Activated naive CD4-positive, alpha-beta T cell treated with anti-CD3 and anti-CD28 coated beads for 36 hours (primary cell): ENCODE results near the gene PRMT2. TPM values are rescaled to one million over a fixed set of nuclear protein-coding genes. Genes with fewer than 3 reads are reported as not detected.
"Not testable (repeated sequence)": the region's sequence is repeated elsewhere in the genome, so short reads cannot be mapped to it uniquely, and the experiment has no call there.

ENCODE experiments used
- CTCF ChIA-PET: fragments of 350-600 bp; sonication (Branson Sonifier 250); formaldehyde crosslinking; loops from one replicate; lab custom pipeline; 2021; ENCODE audit warnings: antibody characterized with exemption; lab: Charles Lee
- DNase-seq: peaks from one replicate; pipeline ENCODE4 v3.0.0-alpha.2; 2020
- H3K27ac Mint-ChIP-seq: one replicate; pipeline ENCODE4 v1.8.0; 2021; ENCODE audit warnings: mild to moderate bottlenecking, mixed read lengths
- H3K27me3 Mint-ChIP-seq: one replicate; pipeline ENCODE4 v1.8.0; 2021; ENCODE audit warnings: low read depth, mixed read lengths
- H3K36me3 Mint-ChIP-seq: one replicate; pipeline ENCODE4 v1.8.0; 2021; ENCODE audit warnings: low read depth, mixed read lengths
- H3K4me1 Mint-ChIP-seq: one replicate; pipeline ENCODE4 v1.8.0; 2021; ENCODE audit warnings: low read depth, mixed read lengths
- H3K4me3 Mint-ChIP-seq: one replicate; pipeline ENCODE4 v1.8.0; 2021; ENCODE audit warnings: mild to moderate bottlenecking, moderate library complexity, mixed read lengths
- H3K9me3 Mint-ChIP-seq: one replicate; pipeline ENCODE4 v1.8.0; 2021; ENCODE audit warnings: mixed read lengths
- intact Hi-C: fragments of 100-400 bp; cut with micrococcal nuclease; formaldehyde crosslinking; loops from one replicate; pipeline ENCODE4 v1.15.1; 2023
- total RNA-seq, 2 experiments: library from RNA; stranded (reverse); gene quantifications; one replicate each; pipeline ENCODE4 v1.2.3, GENCODE V29; 2021

The PRMT2 gene
- total RNA-seq, 2 experiments from 2014 or later, result 78.5 to 81.1 TPM

DNA sequence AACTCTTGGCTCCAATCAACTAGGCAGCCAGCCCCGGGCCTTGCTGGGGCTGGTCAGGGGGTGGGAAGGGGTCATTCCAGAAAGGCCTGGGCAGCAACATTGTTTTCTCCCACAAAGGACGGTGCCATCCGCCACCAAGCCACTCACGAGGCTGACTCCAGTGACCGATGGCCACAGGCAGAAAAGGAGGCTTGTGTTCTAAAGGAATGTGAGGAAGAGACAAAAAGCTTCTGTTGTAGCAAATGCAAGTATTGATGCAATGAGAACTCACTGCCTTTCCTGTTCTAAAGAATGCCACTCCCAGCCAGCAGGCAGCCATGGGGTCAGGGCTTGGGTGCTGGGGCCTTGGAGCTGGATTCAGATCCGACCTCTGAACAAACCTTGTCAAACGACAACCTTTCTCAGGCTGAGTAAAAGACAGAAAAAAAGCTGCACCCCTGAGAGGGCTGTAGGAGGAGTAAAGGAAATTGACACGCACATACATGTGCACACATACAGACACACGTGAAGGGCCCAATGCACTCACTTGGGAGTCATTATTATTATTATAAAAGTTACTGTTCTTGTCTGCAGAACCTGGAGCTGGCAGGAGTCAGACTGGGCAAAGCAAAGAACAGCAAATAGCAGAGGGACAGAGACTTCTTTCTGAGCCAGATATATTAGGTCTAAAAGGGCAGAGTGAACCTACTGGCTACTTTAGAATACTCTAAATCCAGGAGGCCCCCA is 13.9 kb upstream of the PRMT2 start:
- CTCF ChIA-PET, result interaction anchor here (1.0 to 1.5 kb wide), 4 partner anchors 16 to 161 kb away, joined by 3 to 5 read pairs (median 4); no protein-coding TSS in a partner anchor
- Mint-ChIP-seq H3K9me3 (peaks cover 11% of the 10 kb centered on the region), H3K36me3 (peaks cover 9% of the 10 kb centered on the region), H3K27ac (peak overlapping the region; percentile 80), H3K4me1 (peaks cover 51% of the 10 kb centered on the region), H3K4me3 (no peak overlapping the region), H3K27me3 (no peaks in the 10 kb centered on the region)
- intact Hi-C loops, result loop anchor here (1.0 kb wide), 1 partner anchor 12 kb away; no protein-coding TSS in a partner anchor
- peak; percentile 30 for DNase-seq

DNA sequence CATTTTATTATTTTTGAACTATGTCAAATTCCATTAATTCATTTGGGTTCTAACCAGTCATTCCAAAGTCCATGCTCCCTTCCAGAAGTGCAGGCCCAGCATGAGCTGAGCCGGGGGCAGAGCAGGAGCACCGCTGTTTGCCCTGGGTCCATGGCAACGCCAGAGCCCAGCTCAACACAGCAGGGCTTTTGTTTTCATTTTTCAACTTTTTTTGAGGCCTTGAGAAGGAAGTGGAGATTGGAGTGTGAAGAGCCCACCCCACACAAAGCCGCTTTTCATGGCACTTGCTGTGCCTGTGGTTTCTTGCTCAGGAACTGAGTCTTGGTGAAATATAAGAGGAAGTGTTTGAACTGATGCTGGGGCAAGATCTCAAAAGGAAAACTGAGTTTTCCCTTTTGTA is 13.2 kb upstream of the PRMT2 start:
- Mint-ChIP-seq H3K4me3 (peak overlapping the region; percentile 44), H3K9me3 (peaks cover 13% of the 10 kb centered on the region), H3K36me3 (peaks cover 10% of the 10 kb centered on the region), H3K4me1 (peaks cover 52% of the 10 kb centered on the region), H3K27me3 (no peaks in the 10 kb centered on the region), H3K27ac (peak overlapping the region; percentile 80)
- peak; percentile 51 for DNase-seq
- intact Hi-C loops, result loop anchor here (1.0 kb wide), 1 partner anchor 11 kb away; no protein-coding TSS in a partner anchor
- CTCF ChIA-PET, result interaction anchor here (1.0 to 1.5 kb wide), 3 partner anchors 15 to 162 kb away, joined by 3 to 5 read pairs (median 3); no protein-coding TSS in a partner anchor

DNA sequence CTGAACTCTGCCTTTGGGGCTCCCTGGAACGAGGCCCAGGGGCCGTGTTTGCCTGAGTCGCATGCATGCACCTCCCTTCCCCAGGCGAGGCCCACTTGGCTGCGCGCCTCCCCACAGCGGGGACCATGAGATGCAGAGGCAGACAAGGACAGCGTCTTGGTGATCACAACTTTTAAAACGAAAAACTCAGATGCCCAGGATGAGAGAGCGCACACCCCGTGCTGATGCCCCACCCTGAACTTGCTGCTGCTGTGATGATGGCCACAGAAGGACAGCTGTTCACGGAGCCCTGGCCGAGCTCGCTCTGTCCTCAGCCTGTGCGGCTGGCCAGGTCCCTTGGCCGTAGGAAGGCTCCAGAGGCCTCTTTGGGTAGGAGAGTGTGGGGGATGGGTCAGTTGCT is 11.4 kb upstream of the PRMT2 start:
- H3K27ac Mint-ChIP-seq, result no peak overlapping the region
- CTCF ChIA-PET, result no interaction called here
- intact Hi-C loops, result no loop called here
- no peak for DNase-seq
- H3K9me3 Mint-ChIP-seq, result peaks cover 13% of the 10 kb centered on the region
- peaks cover 10% of the 10 kb centered on the region for H3K36me3 Mint-ChIP-seq
- no peak overlapping the region for H3K4me3 Mint-ChIP-seq
- H3K27me3 Mint-ChIP-seq, result no peaks in the 10 kb centered on the region
- peaks cover 66% of the 10 kb centered on the region for H3K4me1 Mint-ChIP-seq

DNA sequence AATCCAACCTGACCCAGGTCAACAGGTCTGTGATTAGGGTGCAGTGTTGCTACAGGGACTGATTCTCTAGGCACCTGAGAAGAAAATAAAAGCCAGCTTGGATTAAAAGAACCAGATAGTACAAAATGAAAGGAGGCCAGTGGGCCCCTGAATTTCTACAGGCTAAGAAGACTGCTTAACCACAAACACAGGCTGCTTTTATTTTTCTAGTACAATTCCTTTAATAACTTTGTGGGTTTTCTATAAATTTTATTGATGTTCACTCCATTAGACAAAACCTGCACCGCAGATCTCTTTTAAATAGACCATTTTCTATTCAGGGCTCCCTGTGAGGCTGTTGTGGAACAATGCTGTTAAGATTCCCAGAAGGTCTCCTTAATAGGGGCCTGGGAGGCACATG is 9.7 kb upstream of the PRMT2 start:
- CTCF ChIA-PET, result no interaction called here
- Mint-ChIP-seq H3K4me3 (no peak overlapping the region), H3K27me3 (no peaks in the 10 kb centered on the region), H3K4me1 (peaks cover 62% of the 10 kb centered on the region), H3K9me3 (peaks cover 13% of the 10 kb centered on the region), H3K36me3 (peaks cover 10% of the 10 kb centered on the region), H3K27ac (peak overlapping the region; percentile 59)
- no peak for DNase-seq
- intact Hi-C loops, result no loop called here

- intact Hi-C loops, result no loop called here
- peak overlapping the region; percentile 28 for H3K4me3 Mint-ChIP-seq
- DNase-seq, result peak; percentile 43
- H3K4me1 Mint-ChIP-seq, result peaks cover 56% of the 10 kb centered on the region
- H3K9me3 Mint-ChIP-seq, result peaks cover 13% of the 10 kb centered on the region
- peak overlapping the region; percentile 82 for H3K27ac Mint-ChIP-seq
- H3K27me3 Mint-ChIP-seq, result no peaks in the 10 kb centered on the region
- H3K36me3 Mint-ChIP-seq, result peaks cover 10% of the 10 kb centered on the region
- CTCF ChIA-PET, result no interaction called here
Measured at GRCh38 chr21:46626536-46626935, 8.9 kb upstream of the PRMT2 start.

- Mint-ChIP-seq H3K36me3 (peaks cover 10% of the 10 kb centered on the region), H3K4me3 (peak overlapping the region; percentile 28), H3K4me1 (peaks cover 51% of the 10 kb centered on the region), H3K27ac (peak overlapping the region; percentile 82), H3K27me3 (no peaks in the 10 kb centered on the region), H3K9me3 (peaks cover 13% of the 10 kb centered on the region)
- CTCF ChIA-PET, result interaction anchor here (1.3 kb wide), 1 partner anchor 13 kb away, joined by 4 read pairs; no protein-coding TSS in a partner anchor
- intact Hi-C loops, result no loop called here
- DNase-seq, result no peak
Measured at GRCh38 chr21:46626975-46627501, 8.4 kb upstream of the PRMT2 start.

DNA sequence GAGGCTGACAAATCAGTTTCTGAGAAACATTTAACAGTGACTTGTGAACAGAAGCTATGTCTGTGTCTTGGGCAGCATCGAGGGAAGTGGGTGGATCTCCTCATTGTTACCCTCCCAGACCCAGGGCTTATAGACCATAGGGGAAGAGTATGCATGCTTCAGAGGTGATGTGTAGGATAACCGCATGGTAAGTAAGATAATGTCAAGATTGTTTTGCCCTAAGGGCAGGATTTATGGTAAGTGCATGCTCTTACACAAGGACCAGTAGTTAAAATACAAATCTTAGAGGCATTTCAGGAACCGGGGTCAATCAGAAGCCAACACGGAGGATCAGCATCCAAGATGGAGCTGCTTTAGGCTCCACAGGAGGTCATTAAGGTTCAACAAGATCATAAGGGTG is 7.7 kb upstream of the PRMT2 start:
- peaks cover 10% of the 10 kb centered on the region for H3K36me3 Mint-ChIP-seq
- intact Hi-C loops, result no loop called here
- no peak for DNase-seq
- CTCF ChIA-PET, result interaction anchor here (0.6 to 1.3 kb wide), 2 partner anchors 12 to 71 kb away, joined by 3 to 4 read pairs; no protein-coding TSS in a partner anchor
- peaks cover 49% of the 10 kb centered on the region for H3K4me1 Mint-ChIP-seq
- no peak overlapping the region for H3K27ac Mint-ChIP-seq
- H3K4me3 Mint-ChIP-seq, result no peak overlapping the region
- peaks cover 13% of the 10 kb centered on the region for H3K9me3 Mint-ChIP-seq
- no peaks in the 10 kb centered on the region for H3K27me3 Mint-ChIP-seq

DNA sequence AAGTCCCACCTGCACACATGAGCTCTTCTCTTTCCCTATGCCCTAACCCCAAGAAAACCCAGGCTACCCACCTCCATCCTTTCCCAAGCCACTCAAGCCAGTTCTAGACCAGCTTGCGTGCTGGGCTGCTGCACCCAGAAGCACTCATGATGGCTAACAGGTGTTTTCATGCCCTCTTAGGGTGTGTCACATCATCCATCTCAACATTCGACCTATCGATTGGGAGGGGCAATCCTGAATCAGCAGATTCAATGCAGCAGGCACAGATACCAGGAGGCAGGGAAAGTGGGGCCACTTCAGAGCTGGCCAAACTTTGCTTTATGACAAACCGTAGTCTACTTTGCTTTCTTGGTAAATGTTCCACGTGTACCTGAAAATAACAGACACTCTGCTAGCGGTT is 6.6 kb upstream of the PRMT2 start:
- peaks cover 13% of the 10 kb centered on the region for H3K9me3 Mint-ChIP-seq
- no peaks in the 10 kb centered on the region for H3K27me3 Mint-ChIP-seq
- no peak overlapping the region for H3K4me3 Mint-ChIP-seq
- no peak overlapping the region for H3K27ac Mint-ChIP-seq
- intact Hi-C loops, result no loop called here
- H3K4me1 Mint-ChIP-seq, result peaks cover 53% of the 10 kb centered on the region
- peaks cover 10% of the 10 kb centered on the region for H3K36me3 Mint-ChIP-seq
- CTCF ChIA-PET, result no interaction called here
- no peak for DNase-seq

GRCh38 chr21:46630915-46631314 is 4.6 kb upstream of the PRMT2 start:
- peaks cover 58% of the 10 kb centered on the region for H3K4me1 Mint-ChIP-seq
- H3K27ac Mint-ChIP-seq, H3K4me3 Mint-ChIP-seq, H3K36me3 Mint-ChIP-seq, DNase-seq, H3K9me3 Mint-ChIP-seq, intact Hi-C loops, H3K27me3 Mint-ChIP-seq, CTCF ChIA-PET: not testable (repeated sequence)

DNA sequence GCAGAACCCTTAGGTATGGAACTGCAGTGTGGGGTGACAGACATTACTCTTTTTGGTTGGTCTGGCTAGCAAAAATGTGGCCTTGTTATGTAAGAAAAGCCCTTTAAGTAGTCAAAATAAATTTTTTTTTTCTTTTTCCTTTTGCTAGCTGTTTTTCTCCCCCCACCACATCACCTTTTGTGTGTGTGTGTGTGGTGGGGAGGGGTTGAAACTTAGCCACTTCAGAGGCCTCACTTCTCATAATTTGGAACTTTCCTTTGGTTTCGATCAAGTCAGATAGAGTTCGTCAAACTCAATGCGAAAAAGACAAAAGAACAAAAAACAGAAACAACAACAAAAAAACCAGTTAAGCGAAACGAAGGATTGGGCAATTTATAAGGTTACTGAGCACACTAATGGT is 1.9 kb upstream of the PRMT2 start:
- peaks cover 56% of the 10 kb centered on the region for H3K4me1 Mint-ChIP-seq

DNA sequence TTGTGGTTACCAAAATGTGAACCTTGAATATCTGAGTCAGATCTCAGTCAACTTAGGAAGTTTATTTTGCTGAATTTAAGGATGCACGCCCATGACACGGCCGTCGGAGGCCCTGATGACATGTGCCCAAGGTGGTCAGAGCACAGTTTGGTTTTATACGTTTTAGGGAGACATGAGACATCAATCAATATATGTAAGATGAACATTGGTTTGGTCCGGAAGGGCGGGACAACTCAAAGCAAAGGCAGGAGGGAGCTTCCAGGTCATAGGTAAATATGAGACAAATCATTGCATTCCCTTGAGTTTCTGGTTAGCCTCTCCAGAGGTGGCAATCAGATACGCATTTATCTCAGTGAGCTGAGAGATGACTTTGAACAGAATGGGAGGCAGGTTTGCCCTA is 1.0 kb upstream of the PRMT2 start:
- peak overlapping the region; percentile 93 for H3K27ac Mint-ChIP-seq
- no peaks in the 10 kb centered on the region for H3K9me3 Mint-ChIP-seq
- H3K27me3 Mint-ChIP-seq, result no peaks in the 10 kb centered on the region
- H3K4me1 Mint-ChIP-seq, result peaks cover 62% of the 10 kb centered on the region
- intact Hi-C loops, result no loop called here
- peak; percentile 58 for DNase-seq
- CTCF ChIA-PET, result interaction anchor here (0.6 kb wide), 1 partner anchor 97 kb away, joined by 3 read pairs; no protein-coding TSS in a partner anchor
- H3K4me3 Mint-ChIP-seq, result peak overlapping the region; percentile 86
- peaks cover 6% of the 10 kb centered on the region for H3K36me3 Mint-ChIP-seq

More for the DNA sequence above, 1.9 kb upstream of the PRMT2 start:
- no peak for DNase-seq
- H3K27me3 Mint-ChIP-seq, result no peaks in the 10 kb centered on the region
- peak overlapping the region; percentile 93 for H3K27ac Mint-ChIP-seq
- peak overlapping the region; percentile 86 for H3K4me3 Mint-ChIP-seq
- no peaks in the 10 kb centered on the region for H3K9me3 Mint-ChIP-seq
- intact Hi-C loops, result loop anchor here (1.0 kb wide), 1 partner anchor 11 kb away; no protein-coding TSS in a partner anchor
- CTCF ChIA-PET, result interaction anchor here (1.1 kb wide), 2 partner anchors 73 to 102 kb away, joined by 3 read pairs; no protein-coding TSS in a partner anchor
- peaks cover 6% of the 10 kb centered on the region for H3K36me3 Mint-ChIP-seq

- H3K27ac Mint-ChIP-seq, result peak overlapping the region; percentile 93
- no peaks in the 10 kb centered on the region for H3K9me3 Mint-ChIP-seq
- H3K36me3 Mint-ChIP-seq, result peaks cover 9% of the 10 kb centered on the region
- intact Hi-C loops, result loop anchor here (1.0 kb wide), 4 partner anchors 30 to 311 kb away; partner anchors contain the start of genes DIP2A, PCNT and S100B
- H3K4me1 Mint-ChIP-seq, result peaks cover 67% of the 10 kb centered on the region
- peak overlapping the region; percentile 86 for H3K4me3 Mint-ChIP-seq
- DNase-seq, result peak; percentile 79
- H3K27me3 Mint-ChIP-seq, result no peaks in the 10 kb centered on the region
- CTCF ChIA-PET, result interaction anchor here (0.6 kb wide), 1 partner anchor 98 kb away, joined by 3 read pairs; no protein-coding TSS in a partner anchor
Measured at GRCh38 chr21:46634966-46635323, 529 bp upstream of the PRMT2 start.
